RCC 7860 (cell line): ENCODE data around the gene KRTAP12-2.
"Not testable (repeated sequence)": the region's sequence is repeated elsewhere in the genome, so short reads cannot be mapped to it uniquely, and the experiment has no call there.

ENCODE experiments used
- DNase-seq: peaks from one replicate; pipeline ENCODE4 v3.0.0-alpha.2; 2015; ENCODE audit warnings: low spot score
- FAIRE-seq: peaks from 2 replicates; lab custom pipeline; 2012; peaks lifted over from hg19 to GRCh38; lab: Jason Lieb, UNC

The KRTAP12-2 gene

GRCh38 chr21:44702973-44703730 is 36.4 kb upstream of the KRTAP12-2 start:
- DNase-seq (no peak), FAIRE-seq (no peak)

GRCh38 chr21:44702111-44702972 is 35.6 kb upstream of the KRTAP12-2 start:
- FAIRE-seq (no peak), DNase-seq (no peak)

GRCh38 chr21:44701541-44701940 is 34.8 kb upstream of the KRTAP12-2 start:
- no peak for DNase-seq
- no peak for FAIRE-seq

GRCh38 chr21:44701023-44701400 is 34.3 kb upstream of the KRTAP12-2 start:
- no peak for DNase-seq
- FAIRE-seq: no peak

- FAIRE-seq (no peak), DNase-seq (no peak)
Measured at GRCh38 chr21:44700101-44701022, 33.6 kb upstream of the KRTAP12-2 start.

- no peak for DNase-seq
- FAIRE-seq: no peak
Measured at GRCh38 chr21:44699502-44700001, 32.8 kb upstream of the KRTAP12-2 start.

- no peak for DNase-seq
- no peak for FAIRE-seq
Measured at GRCh38 chr21:44697811-44698734, 31.3 kb upstream of the KRTAP12-2 start.

- not testable (repeated sequence) for FAIRE-seq, DNase-seq
Measured at GRCh38 chr21:44697172-44697810, 30.6 kb upstream of the KRTAP12-2 start, which contains the start of gene KRTAP10-12. KRTAP10-12 (plus strand) TSS chr21:44697172; CDS start chr21:44697202, 30 bp downstream.

GRCh38 chr21:44696572-44696971 is 29.8 kb upstream of the KRTAP12-2 start:
- DNase-seq (no peak), FAIRE-seq (no peak)

- no peak for FAIRE-seq
- DNase-seq: no peak
Measured at GRCh38 chr21:44695641-44696040, 28.9 kb upstream of the KRTAP12-2 start.

- DNase-seq (no peak), FAIRE-seq (no peak)
Measured at GRCh38 chr21:44695184-44695583, 28.5 kb upstream of the KRTAP12-2 start.

- FAIRE-seq (no peak), DNase-seq (no peak)
Measured at GRCh38 chr21:44694776-44695175, 28.0 kb upstream of the KRTAP12-2 start.

- no peak for FAIRE-seq
- DNase-seq: no peak
Measured at GRCh38 chr21:44692798-44693512, 26.2 kb upstream of the KRTAP12-2 start.

GRCh38 chr21:44691686-44692085 is 25.0 kb upstream of the KRTAP12-2 start:
- FAIRE-seq (no peak), DNase-seq (no peak)

- not testable (repeated sequence) for FAIRE-seq, DNase-seq
Measured at GRCh38 chr21:44689740-44690139, 23.0 kb upstream of the KRTAP12-2 start.

- FAIRE-seq: no peak
- DNase-seq: no peak
Measured at GRCh38 chr21:44687671-44688070, 20.9 kb upstream of the KRTAP12-2 start.

GRCh38 chr21:44686843-44687561 is 20.3 kb upstream of the KRTAP12-2 start:
- no peak for DNase-seq
- FAIRE-seq: no peak
